Stimulated activated CD4-positive, alpha-beta T cell treated with anti-CD3 and anti-CD28 coated beads, Interleukin-12 subunit alpha, Interleukin-12 subunit beta, amount 100 ng/mL, for 48 hours (primary cell): ENCODE results near the gene CKS1B.
A peak's percentile ranks its signal among the peaks of the same experiment; 100 is the strongest.

ENCODE experiments used
- DNase-seq, 3 donors: peaks; one replicate each; pipeline ENCODE4 v3.0.0-alpha.2; 2020; ENCODE audit warnings: low read depth in 2 of 3, low spot score in 1 of 3

Gene CKS1B

DNA sequence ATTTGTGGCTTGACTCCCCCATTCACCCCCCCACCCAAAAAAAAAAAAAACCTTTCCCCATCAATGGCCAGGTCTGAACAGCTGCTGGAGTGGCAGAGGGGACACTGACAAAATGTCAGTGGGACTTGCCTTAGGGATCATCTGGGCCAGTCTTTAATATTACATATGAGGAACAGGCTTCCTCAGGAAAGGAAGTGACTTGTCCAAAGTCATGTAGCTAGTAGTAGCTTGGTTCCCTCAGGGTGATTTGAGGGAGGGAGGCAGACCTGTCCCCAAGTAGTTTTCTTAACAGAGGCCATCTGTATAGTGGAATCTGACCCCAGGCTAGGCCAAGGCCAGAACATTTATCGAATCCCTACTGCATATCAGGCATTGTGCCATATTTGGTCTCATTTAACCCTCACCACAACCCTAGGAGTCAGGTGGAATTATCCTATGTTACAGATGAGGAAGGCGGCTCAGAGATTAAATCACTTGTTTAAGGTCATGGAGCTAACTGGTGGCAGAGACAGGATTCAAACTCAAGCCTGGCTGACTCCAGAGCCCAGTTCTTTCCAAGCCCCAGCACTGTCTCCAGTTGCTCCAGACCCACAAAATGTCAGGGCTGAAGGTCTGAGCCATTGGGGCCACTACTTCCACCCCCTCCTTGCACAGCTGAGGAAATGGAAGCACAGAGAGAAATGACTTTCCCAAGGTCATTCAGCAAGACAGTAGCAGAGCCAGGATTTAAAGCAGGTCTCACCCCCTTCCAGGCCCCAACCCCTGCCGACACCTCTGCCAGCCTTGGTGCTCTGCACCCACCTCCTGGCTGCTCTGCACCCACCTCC, 38.5 kb downstream of the CKS1B start:
- DNase-seq = no peak

DNA sequence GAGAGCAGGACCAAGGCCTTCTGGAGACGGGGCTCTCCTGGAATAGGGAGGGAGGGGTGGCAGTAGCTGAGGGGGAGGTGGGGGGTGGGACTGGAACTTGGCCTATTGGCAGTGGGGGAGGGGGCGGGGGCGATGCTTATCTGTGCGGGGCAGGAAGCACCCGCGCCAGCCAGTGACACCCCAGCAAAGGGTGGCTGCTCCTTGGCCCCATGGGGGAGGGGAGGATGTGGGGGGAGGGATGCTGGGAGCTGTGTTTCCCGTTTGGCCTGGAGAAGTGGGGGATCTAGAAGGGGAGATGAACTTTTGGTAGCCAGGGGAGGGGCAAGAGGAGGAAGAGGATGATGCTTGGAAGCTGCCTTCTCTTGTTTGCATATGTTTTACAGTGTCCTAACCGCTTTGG, 39.2 kb downstream of the CKS1B start:
- no peak for DNase-seq

GRCh38 chr1:155014709-155015508, 40.4 kb downstream of the CKS1B start:
- DNase-seq = no peak

DNA sequence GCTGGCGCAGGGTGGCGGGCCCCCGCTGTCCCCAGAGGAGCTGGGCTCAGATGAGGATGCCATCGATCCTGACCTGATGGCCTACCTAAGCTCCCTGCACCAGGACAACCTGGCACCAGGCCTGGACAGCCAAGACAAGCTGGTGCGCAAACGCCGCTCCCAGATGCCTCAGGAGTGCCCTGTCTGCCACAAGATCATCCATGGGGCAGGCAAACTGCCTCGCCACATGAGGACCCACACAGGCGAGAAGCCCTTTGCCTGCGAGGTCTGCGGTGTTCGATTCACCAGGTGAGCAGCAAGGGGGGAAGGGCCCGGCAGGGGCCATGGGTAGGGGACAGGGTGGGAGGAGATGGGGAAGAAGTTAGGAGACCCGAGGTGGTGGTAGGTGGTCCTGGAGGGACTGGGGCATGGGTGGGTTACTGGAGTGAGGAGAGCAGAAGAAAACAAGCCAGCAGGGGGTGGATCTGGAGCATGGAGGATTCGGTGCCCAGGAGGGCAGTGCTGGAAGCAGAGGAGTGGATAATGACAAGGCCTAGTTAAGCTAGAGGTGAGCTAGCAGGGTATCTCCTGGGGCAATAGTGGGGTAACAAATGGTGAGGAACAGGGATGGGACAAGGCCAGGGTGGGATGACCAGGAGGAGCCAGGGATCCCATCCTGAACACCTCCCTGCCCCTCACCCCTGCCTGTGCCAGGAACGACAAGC, 41.2 kb downstream of the CKS1B start:
- DNase-seq = no peak

GRCh38 chr1:155016231-155016831, 41.9 kb downstream of the CKS1B start:
- DNase-seq = no peak

DNA sequence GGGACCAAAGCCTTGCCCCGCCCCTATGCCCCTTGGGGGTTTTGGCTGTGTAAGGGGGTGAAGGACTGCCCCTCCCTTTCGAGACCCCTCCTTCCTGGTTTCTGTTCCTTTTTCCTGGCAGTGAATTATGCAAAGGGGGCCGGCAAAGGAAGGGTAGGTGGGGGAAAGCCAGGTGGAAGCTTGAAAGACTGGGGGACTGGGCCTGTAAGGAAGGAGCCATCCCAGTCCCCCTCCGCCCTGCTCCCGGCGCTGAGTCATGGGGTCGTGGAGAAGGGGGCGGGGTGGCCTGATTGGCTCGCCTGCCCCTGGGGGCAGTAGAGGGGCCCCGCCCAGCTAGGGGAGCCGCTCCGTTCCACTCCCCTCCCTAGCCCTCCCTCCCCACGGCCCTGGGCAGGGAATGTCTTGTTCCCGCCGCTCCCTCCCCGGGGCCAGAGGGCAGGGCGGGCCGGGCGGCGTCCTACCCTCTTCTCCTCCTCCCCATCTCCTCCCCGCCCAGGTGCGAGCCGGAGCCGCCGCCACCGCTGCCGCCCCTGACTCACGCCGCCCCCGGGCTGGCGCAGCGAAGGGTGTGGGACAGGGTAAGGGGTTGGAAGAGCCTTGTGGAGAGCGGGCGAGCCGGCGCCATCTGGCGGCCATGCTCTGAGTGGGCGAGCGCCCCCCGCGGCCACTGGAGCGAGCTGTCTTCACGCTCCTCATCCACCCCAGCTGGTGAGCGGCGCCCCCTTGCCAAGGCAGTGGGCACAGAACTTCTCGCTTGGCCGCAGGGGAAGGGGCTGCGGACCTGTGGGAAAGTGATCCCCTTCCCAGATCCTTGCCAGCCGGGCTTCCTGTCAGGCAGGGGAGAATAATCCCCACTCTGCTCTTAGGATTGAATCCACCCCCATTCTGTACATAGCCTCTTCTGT, 42.8 kb downstream of the CKS1B start:
- DNase-seq = peak; percentile 86 to 90 (median 88)

- no peak for DNase-seq
Observed at GRCh38 chr1:155017946-155018316, 43.5 kb downstream of the CKS1B start.

DNA sequence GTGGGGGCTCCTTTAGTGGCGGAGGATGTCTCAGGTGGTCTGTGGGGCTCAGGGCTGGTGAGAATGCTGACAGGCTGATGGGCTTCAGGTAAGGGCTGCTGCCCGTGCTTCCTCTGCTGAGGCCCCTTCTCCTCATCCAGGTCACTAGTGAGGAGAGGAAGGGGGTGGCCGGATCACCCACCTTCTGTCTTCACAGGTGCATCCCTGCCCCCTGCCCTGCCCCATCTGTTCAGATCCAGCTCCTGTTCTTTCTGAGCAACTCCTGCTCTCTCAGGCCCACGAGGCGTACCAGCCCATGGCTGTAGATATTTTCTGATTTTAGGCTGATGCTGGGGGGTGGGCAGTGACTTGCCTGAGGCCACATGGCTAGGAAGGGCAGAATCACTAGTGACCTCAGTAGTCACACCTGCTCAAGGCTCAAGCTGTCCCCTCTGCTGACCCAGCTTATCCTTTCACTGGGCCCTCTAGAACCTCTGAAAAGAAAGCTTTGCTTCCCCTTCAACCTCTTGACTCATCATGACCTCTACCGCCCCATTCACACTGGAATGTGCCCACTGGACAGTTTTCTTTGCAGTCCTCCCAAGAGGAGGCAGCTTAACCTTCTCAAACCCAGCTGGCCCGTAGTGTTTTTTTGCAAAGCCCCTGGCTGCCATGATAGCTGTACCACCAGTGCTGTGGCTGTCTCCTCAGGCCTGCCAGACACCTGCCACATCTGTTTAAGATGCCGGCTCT, 44.3 kb downstream of the CKS1B start:
- DNase-seq = no peak

DNA sequence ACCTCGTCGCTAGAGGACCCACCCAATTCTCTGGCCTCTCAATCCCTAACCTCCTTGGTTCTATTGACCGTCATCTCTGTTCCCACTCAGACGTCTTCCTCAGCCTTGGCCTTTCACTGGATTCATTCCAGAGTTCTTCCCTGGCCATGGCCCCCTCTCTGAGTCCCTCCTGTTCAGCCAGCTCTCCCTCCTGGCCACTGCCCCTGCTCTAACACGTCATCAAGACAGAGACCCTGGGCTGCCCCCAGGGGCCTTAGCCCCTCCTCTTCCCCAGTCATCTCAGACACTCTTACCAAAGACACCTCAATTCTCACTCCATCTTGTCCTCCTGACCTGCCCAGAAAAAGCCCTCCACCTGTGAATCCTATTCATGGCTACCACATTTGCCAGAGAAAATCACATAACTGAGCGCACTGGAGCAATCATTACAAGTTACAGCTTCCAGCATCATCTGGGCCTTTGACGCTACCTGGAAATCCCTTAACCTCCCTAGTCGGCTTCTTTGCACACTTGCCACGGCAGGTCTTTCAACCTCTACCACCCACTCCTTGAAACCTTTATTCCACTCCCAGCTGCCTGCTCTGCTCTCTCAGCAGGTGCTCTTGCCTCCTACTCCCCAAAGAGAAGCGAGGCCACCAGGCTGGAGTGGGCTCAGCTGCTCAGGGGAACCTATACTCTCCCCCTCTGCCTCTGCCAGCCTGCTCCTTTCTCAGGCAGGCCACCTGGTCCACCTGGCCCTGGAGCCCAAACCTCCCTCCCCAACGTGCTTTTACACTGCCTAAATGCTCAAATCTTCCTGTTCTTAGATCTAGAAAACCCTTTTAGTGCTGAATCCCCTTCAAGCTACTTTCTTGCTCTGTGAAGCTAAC, 45.1 kb downstream of the CKS1B start:
- DNase-seq = no peak

DNA sequence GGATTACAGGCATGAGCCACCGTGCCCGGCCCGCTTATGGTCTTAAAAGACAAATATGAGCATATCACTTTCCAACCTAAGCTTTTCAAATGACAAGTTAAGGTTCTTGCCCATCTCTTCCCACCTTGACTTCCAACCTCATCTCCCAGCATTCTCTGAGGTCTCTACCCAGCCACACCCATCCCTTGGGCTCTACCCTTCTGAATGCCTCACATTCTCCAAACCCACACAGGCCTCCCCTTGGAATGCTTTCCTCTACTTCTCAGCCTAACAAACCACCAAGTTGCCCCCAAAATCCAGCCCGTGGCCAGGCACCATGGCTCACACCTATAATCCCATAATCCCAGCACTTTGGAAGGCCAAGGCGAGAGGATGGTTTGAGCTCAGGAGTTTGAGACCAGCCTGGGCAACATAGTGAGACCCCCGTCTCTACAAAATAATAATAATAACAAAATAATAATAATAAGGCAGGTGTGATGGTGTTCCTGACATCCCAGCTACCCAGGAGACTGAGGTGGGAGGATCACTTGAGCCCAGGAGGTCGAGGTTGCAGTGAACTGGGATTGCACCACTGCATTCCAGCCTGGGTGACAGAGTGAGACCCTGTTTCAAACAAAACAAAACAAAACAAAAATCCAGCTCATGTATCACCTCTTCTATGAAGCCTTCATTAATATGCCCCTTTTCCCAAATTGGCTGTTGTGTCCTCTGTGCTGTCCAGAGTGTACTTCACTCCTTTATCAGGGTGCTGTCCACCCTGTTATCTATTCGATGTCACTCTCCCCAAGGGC, 47.9 kb downstream of the CKS1B start:
- DNase-seq = no peak

- DNase-seq = no peak
Observed at GRCh38 chr1:155022927-155023236, 48.4 kb downstream of the CKS1B start.

DNA sequence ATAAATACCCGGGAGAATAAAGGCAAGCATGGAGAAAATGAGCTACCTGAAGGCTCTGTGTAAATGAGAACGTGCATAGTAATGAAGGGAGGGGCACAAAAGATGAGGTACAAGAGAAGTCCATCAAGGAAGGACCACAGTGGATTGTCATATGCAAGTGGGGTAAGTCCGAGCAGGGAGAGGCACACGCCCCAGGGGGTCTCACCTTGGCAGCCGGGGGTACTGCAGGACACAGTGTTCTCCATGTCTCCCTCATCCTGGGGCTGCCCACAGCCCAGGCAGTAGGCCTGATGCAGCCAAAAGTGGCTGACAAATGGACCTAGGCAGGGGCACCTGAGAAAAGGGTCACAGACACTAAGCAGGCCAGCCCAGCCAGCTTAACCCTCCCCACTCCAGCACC, 49.1 kb downstream of the CKS1B start:
- no peak for DNase-seq

DNA sequence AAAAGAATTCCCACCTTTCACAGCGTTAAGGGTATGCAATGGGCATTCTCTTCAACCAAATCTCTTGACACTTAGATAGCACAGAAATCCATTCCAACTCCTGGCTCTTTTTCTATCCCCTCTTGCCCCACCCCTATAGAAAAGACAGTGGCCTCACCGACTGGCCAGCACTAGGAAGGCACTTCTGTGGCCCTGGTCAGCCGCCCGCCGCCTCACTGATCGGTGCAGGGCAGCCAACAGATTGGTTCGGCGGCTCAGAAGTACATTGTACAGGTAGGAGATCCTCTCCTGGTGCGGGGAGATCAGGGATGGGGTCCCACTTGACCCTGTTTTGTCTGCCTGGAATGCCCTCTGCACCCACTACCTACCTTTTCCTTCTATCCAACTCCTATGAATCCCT, 49.8 kb downstream of the CKS1B start:
- no peak for DNase-seq

DNA sequence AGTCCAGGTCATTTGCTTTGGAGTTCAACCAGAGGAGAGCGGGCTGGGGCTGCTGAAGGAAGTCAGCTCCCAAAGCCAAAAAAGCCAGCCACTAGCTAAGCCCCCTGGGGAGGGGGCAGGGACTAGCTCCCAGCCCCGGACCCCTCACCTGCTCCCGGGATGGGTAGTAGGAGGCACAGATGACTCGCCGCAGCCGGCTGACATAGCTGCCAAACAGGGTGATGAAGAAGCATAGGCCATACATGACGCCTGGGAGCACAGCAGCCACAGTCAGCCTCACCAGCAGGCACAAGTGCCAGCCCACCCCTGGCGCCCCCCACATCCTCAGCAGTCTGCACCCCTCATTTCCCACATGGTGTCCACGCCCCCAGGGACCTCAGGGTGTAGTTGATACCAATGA, 51.7 kb downstream of the CKS1B start:
- DNase-seq = no peak

DNA sequence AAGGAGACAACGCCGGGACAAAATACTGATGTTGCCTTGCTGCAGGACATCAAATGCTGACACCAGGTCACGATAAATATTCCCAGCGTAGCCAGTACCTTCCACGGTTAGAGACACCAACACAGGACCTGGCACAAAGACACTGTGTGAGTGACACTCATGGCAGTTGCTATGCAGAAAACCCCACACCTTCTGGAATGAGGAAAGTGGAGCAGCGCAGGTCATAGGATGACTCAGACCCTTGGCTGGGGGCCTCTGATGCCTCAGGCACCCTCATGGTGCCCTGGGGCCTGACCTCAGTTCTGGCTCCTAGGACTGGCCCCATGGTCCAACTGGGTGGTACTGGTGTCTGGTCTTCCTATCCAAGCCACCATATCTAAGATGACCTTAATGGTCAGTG, 52.1 kb downstream of the CKS1B start:
- no peak for DNase-seq
